ENCODE measurements around the gene PGRMC2. TPM values are rescaled to one million over a fixed set of nuclear protein-coding genes. Genes with fewer than 3 reads are reported as not detected.

PGRMC2 gene
- total and polyA plus RNA-seq, 2 of the 8 experiments (the other 6 are each of a cell fraction or from before 2014, with no cell fraction given), result 9.5 to 85.3 TPM

GRCh38 chr4:128277856-128278255 lies 9.8 kb downstream of the PGRMC2 start:
- Histone ChIP-seq H3K14ac (ENCODE audit: insufficient read length) (no peak overlapping the region), H2AK5ac (ENCODE audit: low read depth, low read length) (no peak overlapping the region), H4K8ac (ENCODE audit: extremely low read depth, insufficient read depth, low read length) (no peak overlapping the region), H2AFZ (ENCODE audit: low read length) (no peak overlapping the region), H2BK12ac (ENCODE audit: low read depth, low read length) (no peak overlapping the region), H3K4ac (replicated peaks; ENCODE audit: insufficient read length, low read depth, low read length) (no peak overlapping the region), H3K79me2 (ENCODE audit: control insufficient read depth in 1 of 2, insufficient read depth in 2 of 2, low read length in 2 of 2) (peaks cover 4 to 100% of the 10 kb centered on the region in 2 experiments; a peak in 3 of 4 replicates), H3K9ac (replicated peaks in 1 of 4; ENCODE audit: extremely low read depth in 1 of 4, low read depth in 3 of 4, low read length in 3 of 4) (no peak overlapping the region), H2BK20ac (ENCODE audit: low read length) (no peak overlapping the region), H3K23me2 (ENCODE audit: low read depth, low read length) (no peaks in the 10 kb centered on the region), H4K91ac (replicated peaks; ENCODE audit: insufficient read length, low read length) (no peak overlapping the region), H3K4me3 (ENCODE audit: extremely low read depth in 1 of 4, insufficient read depth in 2 of 4, low read depth in 3 of 4, low read length in 4 of 4) (no peak overlapping the region), H4K5ac (ENCODE audit: insufficient read length, low read depth, low read length) (no peak overlapping the region), H3K56ac (replicated peaks; ENCODE audit: insufficient read length, low read depth, low read length) (no peak overlapping the region), H2BK15ac (ENCODE audit: low read length) (no peak overlapping the region), H3K27me3 (replicated peaks in 1 of 4; ENCODE audit: control insufficient read depth in 3 of 4, extremely low read depth in 1 of 4, insufficient read depth in 3 of 4, low read length in 3 of 4) (no peaks in the 10 kb centered on the region), H3K4me1 (replicated peaks in 1 of 4; ENCODE audit: control insufficient read depth in 3 of 4, insufficient read depth in 4 of 4, low read length in 3 of 4) (no peaks in the 10 kb centered on the region), H2BK120ac (replicated peaks; ENCODE audit: low read depth, low read length) (no peak overlapping the region), H3K9me3 (ENCODE audit: insufficient read depth in 2 of 2, low read depth in 1 of 2, low read length in 1 of 2) (no peaks in the 10 kb centered on the region), H4K20me1 (replicated peaks in 1 of 2; ENCODE audit: control insufficient read depth in 1 of 2, insufficient read depth in 2 of 2, low read length in 2 of 2) (peaks cover 1 to 3% of the 10 kb centered on the region in 2 experiments), H3K4me2 (ENCODE audit: insufficient read depth in 1 of 2, low read depth in 2 of 2, low read length in 2 of 2) (no peak overlapping the region), H3K36me3 (ENCODE audit: control insufficient read depth in 2 of 4, insufficient read depth in 4 of 4, low read length in 3 of 4) (peaks cover 0 to under 1% (median 0%) of the 10 kb centered on the region in 4 experiments; a peak in 1 of 8 replicates), H2BK5ac (ENCODE audit: low read depth, low read length) (no peak overlapping the region), H3K27ac (ENCODE audit: low read depth, low read length) (no peak overlapping the region), H3K18ac (ENCODE audit: extremely low read depth, low read length) (no peak overlapping the region), H3K23ac (ENCODE audit: insufficient read length) (no peak overlapping the region), H3K79me1 (ENCODE audit: low read depth, low read length) (no peaks in the 10 kb centered on the region)
- ChIA-PET CTCF (ENCODE audit: partially characterized antibody) (interaction anchor here (0.7 to 1.5 kb wide), 2 partner anchors 56 to 244 kb away, joined by 3 read pairs; no protein-coding TSS in a partner anchor), POLR2A (ENCODE audit: partially characterized antibody) (no interaction called here)
- FAIRE-seq (no peak), DNase-seq (ENCODE audit: low read depth in 1 of 2, low spot score in 2 of 2) (no peak)
- WGBS, 2 experiments (ENCODE audit: extremely low coverage in 1 of 2, insufficient coverage in 1 of 2, insufficient read length in 1 of 2, insufficient replicate concordance in 2 of 2, low coverage in 1 of 2, low lambda C conversion rate in 2 of 2, missing lambda C conversion rate in 1 of 2), result 91% methylated on average over 3 of the region's 3 CpGs; no CpG with 5 or more reads in 1 of the 2 experiments
- TF ChIP-seq RAD21 (IDR thresholded peaks at IDR 0.05 in 1 of 2, conservative IDR thresholded peaks at IDR 0.05 in 1 of 2; ENCODE audit: low read depth in 2 of 2, low read length in 2 of 2) (no peak), NANOG (IDR thresholded peaks at IDR 0.05; ENCODE audit: insufficient read depth, low read depth, low read length, poor library complexity, severe bottlenecking) (no peak), CREB1 (IDR thresholded peaks at IDR 0.05) (no peak), FOSL1 (IDR thresholded peaks at IDR 0.05; ENCODE audit: insufficient read depth, low read depth, low read length) (no peak)
